B cell (primary cell): Measurements from ENCODE around the gene RARRES2. TPM values are rescaled to one million over a fixed set of nuclear protein-coding genes. Genes with fewer than 3 reads are reported as not detected.

Experiments
- ATAC-seq: fragments of 200-7000 bp; cut with Tn5 transposase; one replicate; pipeline ENCODE4 v1.10.0; 2021; ENCODE audit warnings: low read depth, mild to moderate bottlenecking, moderate number of reproducible peaks, moderate library complexity
- CTCF ChIA-PET: fragments of 350-600 bp; sonication (Branson Sonifier 250); formaldehyde crosslinking; loops from one replicate; lab custom pipeline; 2021; ENCODE audit warnings: antibody characterized with exemption, inconsistent platforms; lab: Charles Lee
- POLR2A ChIA-PET: fragments of 350-600 bp; sonication (Branson Sonifier 250); formaldehyde crosslinking; loops from one replicate; lab custom pipeline; 2021; ENCODE audit warnings: antibody characterized with exemption; lab: Charles Lee
- DNase-seq: peaks from one replicate; pipeline ENCODE4 v3.0.0; 2013
- H2AFZ ChIP-seq: 2 replicates; pipeline ENCODE4 v1.6.1; 2012; ENCODE audit warnings: mild to moderate bottlenecking, low read depth, low read length; ENCODE audit not compliant: insufficient read depth, poor library complexity, severe bottlenecking
- H3K27ac ChIP-seq, 2 donors: 1 replicate in 1 of 2; 2 replicates in 1 of 2; pipeline ENCODE4 v1.5.1; 2012 to 2013; ENCODE audit warnings: low read length in 2 of 2, mild to moderate bottlenecking in 2 of 2, moderate library complexity in 1 of 2
- H3K27me3 ChIP-seq, 4 experiments: fragments of 200-600 bp in 1 of 4; sonication (generic) in 1 of 4; replicated peaks in 1 of 4; 1 replicate in 2 of 4; 2 replicates in 2 of 4; pipeline versions ENCODE4 v1.6.1 to v1.7.0; 2013 to 2016; ENCODE audit warnings: low read length in 3 of 4, mild to moderate bottlenecking in 2 of 4, mixed read lengths in 1 of 4, moderate library complexity in 1 of 4; ENCODE audit not compliant: insufficient read depth in 4 of 4, control insufficient read depth in 3 of 4; ENCODE audit errors: control extremely low read depth in 1 of 4
- H3K36me3 ChIP-seq, 2 experiments: replicated peaks in 1 of 2; 1 replicate in 1 of 2; 2 replicates in 1 of 2; pipeline versions ENCODE4 v1.6.1 to v1.7.1; 2013; ENCODE audit warnings: low read length in 1 of 2; ENCODE audit not compliant: insufficient read depth in 2 of 2, control insufficient read depth in 1 of 2; ENCODE audit errors: control extremely low read depth in 1 of 2, extremely low read depth in 1 of 2
- H3K4me1 ChIP-seq, 2 donors: fragments of 200-600 bp in 1 of 2; sonication (generic) in 1 of 2; 1 replicate in 1 of 2; 2 replicates in 1 of 2; pipeline versions ENCODE4 v1.5.1 to v1.6.1; 2013 to 2017; ENCODE audit warnings: low read length in 2 of 2; ENCODE audit not compliant: control insufficient read depth in 2 of 2, insufficient read depth in 2 of 2
- H3K4me2 ChIP-seq: replicated peaks from 2 replicates; pipeline ENCODE3; 2012; ENCODE audit warnings: mild to moderate bottlenecking, low read depth, low read length; ENCODE audit not compliant: poor library complexity, severe bottlenecking
- H3K4me3 ChIP-seq, 5 experiments: fragments of 200-600 bp in 1 of 5; sonication (generic) in 1 of 5; 1 replicate in 3 of 5; 2 replicates in 2 of 5; pipeline versions ENCODE4 v1.5.1 to v1.7.0; 2011 to 2016; ENCODE audit warnings: low read length in 4 of 5, mild to moderate bottlenecking in 4 of 5, low read depth in 2 of 5, control low read depth in 1 of 5, moderate library complexity in 1 of 5; ENCODE audit not compliant: insufficient read depth in 1 of 5; ENCODE audit errors: control extremely low read depth in 1 of 5, extremely low read depth in 1 of 5
- H3K79me2 ChIP-seq: fragments of 200-600 bp; sonication (generic); one replicate; pipeline ENCODE4 v1.6.0; 2016; ENCODE audit warnings: low read length; ENCODE audit not compliant: control insufficient read depth, insufficient read depth
- H3K9ac ChIP-seq: fragments of 200-600 bp; sonication (generic); 2 replicates; pipeline ENCODE4 v1.6.1; 2017; ENCODE audit warnings: mild to moderate bottlenecking, low read length, moderate library complexity
- H3K9me3 ChIP-seq, 3 donors: one replicate each; pipeline versions ENCODE4 v1.6.1 to v1.7.1; 2013; ENCODE audit warnings: low read length in 2 of 3; ENCODE audit not compliant: control insufficient read depth in 2 of 3, insufficient read depth in 1 of 3; ENCODE audit errors: control extremely low read depth in 1 of 3
- H4K20me1 ChIP-seq: 2 replicates; pipeline ENCODE4 v1.6.0; 2012; ENCODE audit warnings: mild to moderate bottlenecking, low read length; ENCODE audit not compliant: insufficient read depth, control insufficient read depth, poor library complexity, severe bottlenecking
- H3K27ac Mint-ChIP-seq: one replicate; pipeline ENCODE4 v1.8.0; 2021; ENCODE audit warnings: mixed read lengths
- H3K27me3 Mint-ChIP-seq: one replicate; pipeline ENCODE4 v1.8.0; 2021; ENCODE audit warnings: mixed read lengths
- H3K4me1 Mint-ChIP-seq: one replicate; pipeline ENCODE4 v1.8.0; 2021; ENCODE audit warnings: mixed read lengths
- H3K4me3 Mint-ChIP-seq: one replicate; pipeline ENCODE4 v1.8.0; 2021; ENCODE audit warnings: mixed read lengths
- H3K9me3 Mint-ChIP-seq: one replicate; pipeline ENCODE4 v1.8.0; 2022; ENCODE audit warnings: mixed read lengths; ENCODE audit not compliant: insufficient read depth
- EZH2 ChIP-seq: IDR thresholded peaks from 2 replicates; pipeline ENCODE4 v1.6.1; 2012; ENCODE audit warnings: borderline replicate concordance, low read depth, mild to moderate bottlenecking, moderate library complexity, low read length; ENCODE audit not compliant: insufficient read depth, poor library complexity, severe bottlenecking
- WGBS: methylation state at CpG from one replicate; pipeline ENCODE4 v1.1.5; 2013; ENCODE audit warnings: missing lambda C conversion rate; ENCODE audit not compliant: insufficient coverage; 5-methylcytosine and 5-hydroxymethylcytosine counted together
- intact Hi-C: fragments of 100-400 bp; cut with micrococcal nuclease; formaldehyde crosslinking; loops from one replicate; pipeline ENCODE4 v1.10.0; 2022
- polyA plus RNA-seq: library from polyadenylated mRNA; depleted of rRNA; stranded (reverse); fragments of >200 nt; gene quantifications from 2 replicates; pipeline ENCODE4 v1.2.3, GENCODE V29; 2012
- total RNA-seq, 2 donors: library from RNA; stranded (reverse); fragments of 120-200 nt in 1 of 2; gene quantifications; 1 replicate in 1 of 2; 2 replicates in 1 of 2; pipeline versions ENCODE4 v1.2.3 to v1.2.4, GENCODE V29; 2013 to 2022
- TF ChIP-seq, protein P1 (sequence below): fragments of 200-600 bp; IDR thresholded peaks from one replicate; pipeline ENCODE4 v1.8.0; 2022; ENCODE audit warnings: antibody characterized with exemption, mild to moderate bottlenecking

The RARRES2 gene
- total and polyA plus RNA-seq, 2 donors (not counting 1 experiment from before 2014, with no cell fraction given) = not detected

DNA sequence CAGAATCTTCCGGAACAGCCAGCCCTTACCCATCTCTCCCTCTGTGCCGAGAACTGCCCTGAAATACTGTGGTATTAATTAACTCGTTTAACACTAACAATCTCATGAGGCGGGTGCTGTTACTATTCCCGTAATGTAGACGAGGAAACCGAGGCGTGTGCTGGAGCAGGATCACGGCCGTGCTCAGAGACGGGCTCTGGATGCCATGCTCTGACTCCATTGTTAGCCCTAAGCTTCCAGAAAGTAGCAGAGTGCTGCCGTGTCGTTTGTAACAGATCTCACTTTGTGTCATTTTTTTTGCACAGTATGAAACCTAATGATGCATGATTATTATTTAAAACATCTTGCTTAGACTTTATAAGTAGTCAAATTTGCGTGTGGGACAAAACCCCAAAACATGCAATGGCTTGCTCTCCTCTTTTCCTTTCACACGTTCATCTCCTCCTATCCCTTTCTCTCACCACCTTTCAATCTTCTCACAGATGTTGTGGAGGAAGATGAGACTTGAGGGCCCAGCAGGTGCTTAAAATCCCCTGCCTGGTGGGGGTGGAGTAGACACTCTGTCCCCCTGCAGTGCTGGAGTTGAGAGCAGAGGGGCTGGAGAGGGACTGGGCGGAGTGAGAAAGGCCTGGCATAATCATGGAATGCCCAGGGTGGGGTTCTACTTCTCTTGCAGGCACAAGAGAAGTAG is 17.6 kb downstream of the RARRES2 start:
- H3K27ac ChIP-seq = peak overlapping the region; percentile 82 to 88
- H3K4me3 Mint-ChIP-seq = peak overlapping the region; percentile 99
- H3K4me1 Mint-ChIP-seq = peaks cover 43% of the 10 kb centered on the region
- no peaks in the 10 kb centered on the region for H4K20me1 ChIP-seq
- H3K79me2 ChIP-seq = peaks cover 10% of the 10 kb centered on the region
- peak overlapping the region; percentile 86 for H3K4me2 ChIP-seq
- peak; percentile 18 for ATAC-seq
- no peaks in the 10 kb centered on the region for H3K27me3 ChIP-seq
- peak overlapping the region; percentile 90 for H2AFZ ChIP-seq
- H3K9ac ChIP-seq = peak overlapping the region; percentile 91
- H3K27ac Mint-ChIP-seq = peak overlapping the region; percentile 98
- peak overlapping the region; percentile 75 to 94 (median 88) for H3K4me3 ChIP-seq
- peak; percentile 15 for DNase-seq
- H3K27me3 Mint-ChIP-seq = no peaks in the 10 kb centered on the region
- WGBS = 12% methylated on average over 9 of the region's 16 CpGs
- intact Hi-C loops = loop anchor here (1.0 to 5.0 kb wide), 5 partner anchors 33 to 111 kb away; partner anchors contain the start of gene ZNF775
- ChIA-PET POLR2A (interaction anchor here (0.5 to 1.8 kb wide), 2 partner anchors 26 to 42 kb away, joined by 3 to 5 read pairs; no protein-coding TSS in a partner anchor), CTCF (interaction anchor here (0.8 to 1.0 kb wide), 2 partner anchors 31 to 47 kb away, joined by 3 read pairs; no protein-coding TSS in a partner anchor)
- H3K9me3 ChIP-seq = peaks cover 0 to 4% (median 0%) of the 10 kb centered on the region in 3 donors
- no peaks in the 10 kb centered on the region for H3K9me3 Mint-ChIP-seq
- TF ChIP-seq, protein P1, sequence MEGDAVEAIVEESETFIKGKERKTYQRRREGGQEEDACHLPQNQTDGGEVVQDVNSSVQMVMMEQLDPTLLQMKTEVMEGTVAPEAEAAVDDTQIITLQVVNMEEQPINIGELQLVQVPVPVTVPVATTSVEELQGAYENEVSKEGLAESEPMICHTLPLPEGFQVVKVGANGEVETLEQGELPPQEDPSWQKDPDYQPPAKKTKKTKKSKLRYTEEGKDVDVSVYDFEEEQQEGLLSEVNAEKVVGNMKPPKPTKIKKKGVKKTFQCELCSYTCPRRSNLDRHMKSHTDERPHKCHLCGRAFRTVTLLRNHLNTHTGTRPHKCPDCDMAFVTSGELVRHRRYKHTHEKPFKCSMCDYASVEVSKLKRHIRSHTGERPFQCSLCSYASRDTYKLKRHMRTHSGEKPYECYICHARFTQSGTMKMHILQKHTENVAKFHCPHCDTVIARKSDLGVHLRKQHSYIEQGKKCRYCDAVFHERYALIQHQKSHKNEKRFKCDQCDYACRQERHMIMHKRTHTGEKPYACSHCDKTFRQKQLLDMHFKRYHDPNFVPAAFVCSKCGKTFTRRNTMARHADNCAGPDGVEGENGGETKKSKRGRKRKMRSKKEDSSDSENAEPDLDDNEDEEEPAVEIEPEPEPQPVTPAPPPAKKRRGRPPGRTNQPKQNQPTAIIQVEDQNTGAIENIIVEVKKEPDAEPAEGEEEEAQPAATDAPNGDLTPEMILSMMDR = no peak
- TF ChIP-seq EZH2 = no peak
- H3K4me1 ChIP-seq = peaks cover 11 to 33% of the 10 kb centered on the region in 2 donors
- peaks cover 0 to 29% of the 10 kb centered on the region in 2 experiments for H3K36me3 ChIP-seq
